ENCODE results near the gene KIF20A.

- TF ChIP-seq, protein P1, sequence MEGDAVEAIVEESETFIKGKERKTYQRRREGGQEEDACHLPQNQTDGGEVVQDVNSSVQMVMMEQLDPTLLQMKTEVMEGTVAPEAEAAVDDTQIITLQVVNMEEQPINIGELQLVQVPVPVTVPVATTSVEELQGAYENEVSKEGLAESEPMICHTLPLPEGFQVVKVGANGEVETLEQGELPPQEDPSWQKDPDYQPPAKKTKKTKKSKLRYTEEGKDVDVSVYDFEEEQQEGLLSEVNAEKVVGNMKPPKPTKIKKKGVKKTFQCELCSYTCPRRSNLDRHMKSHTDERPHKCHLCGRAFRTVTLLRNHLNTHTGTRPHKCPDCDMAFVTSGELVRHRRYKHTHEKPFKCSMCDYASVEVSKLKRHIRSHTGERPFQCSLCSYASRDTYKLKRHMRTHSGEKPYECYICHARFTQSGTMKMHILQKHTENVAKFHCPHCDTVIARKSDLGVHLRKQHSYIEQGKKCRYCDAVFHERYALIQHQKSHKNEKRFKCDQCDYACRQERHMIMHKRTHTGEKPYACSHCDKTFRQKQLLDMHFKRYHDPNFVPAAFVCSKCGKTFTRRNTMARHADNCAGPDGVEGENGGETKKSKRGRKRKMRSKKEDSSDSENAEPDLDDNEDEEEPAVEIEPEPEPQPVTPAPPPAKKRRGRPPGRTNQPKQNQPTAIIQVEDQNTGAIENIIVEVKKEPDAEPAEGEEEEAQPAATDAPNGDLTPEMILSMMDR (IDR thresholded peaks at IDR 0.05; ENCODE audit: low read depth, low read length), result no peak
- no peak for TF ChIP-seq POLR2A (IDR thresholded peaks at IDR 0.05; ENCODE audit: extremely low read depth, insufficient read length)
Observed at GRCh38 chr5:138180841-138181240, 1.9 kb downstream of the KIF20A start.
